ENCODE data around the gene TTC21A.

DNA sequence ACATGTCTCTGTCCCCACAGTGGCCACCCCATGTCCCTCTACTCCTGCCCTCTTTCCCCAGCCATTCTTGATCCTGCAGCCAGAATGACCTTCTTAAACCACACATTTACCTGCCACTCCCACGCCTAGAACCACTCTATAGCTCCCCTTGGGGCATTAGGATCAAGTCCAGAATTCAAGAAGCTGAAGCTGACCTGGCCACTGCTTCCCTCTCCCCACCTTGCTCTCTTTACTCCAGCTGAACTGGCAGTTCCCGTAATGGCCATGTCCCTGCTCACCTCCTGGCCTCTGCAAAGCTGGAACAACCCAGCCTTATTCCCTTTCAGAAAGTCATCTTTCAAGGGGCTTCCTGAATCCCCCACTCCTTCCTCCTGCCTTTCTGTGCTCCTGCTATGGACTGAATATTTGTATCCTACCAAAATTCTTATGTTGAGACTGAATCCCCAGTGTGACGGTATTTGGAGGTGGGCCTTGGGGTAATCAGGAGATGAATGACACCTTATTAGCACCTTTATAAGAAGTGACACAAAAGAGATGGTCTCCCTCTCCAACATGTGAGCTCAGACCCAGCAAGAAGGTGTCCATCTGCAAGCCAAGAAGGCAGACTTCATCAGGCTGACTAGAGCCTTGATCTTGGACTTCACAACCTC, 42.1 kb downstream of the TTC21A start:
- TF ChIP-seq MXI1 (IDR thresholded peaks at IDR 0.05; ENCODE audit: borderline replicate concordance, low read depth, low read length) (no peak), SOX5 (CRISPR knock-in tag; IDR thresholded peaks at IDR 0.05; ENCODE audit: borderline replicate concordance) (no peak), ZNF558 (CRISPR knock-in tag; IDR thresholded peaks at IDR 0.05; ENCODE audit: borderline replicate concordance) (no peak), NFKBIZ (CRISPR knock-in tag; IDR thresholded peaks at IDR 0.05) (no peak), ZNF883 (CRISPR knock-in tag; IDR thresholded peaks at IDR 0.05; ENCODE audit: not compliant biosample characterization) (no peak), POLR2A (IDR thresholded peaks at IDR 0.05; ENCODE audit: insufficient read depth in 1 of 2, low read depth in 2 of 2, low read length in 2 of 2) (no peak), NFKB2 (CRISPR knock-in tag; IDR thresholded peaks at IDR 0.05; ENCODE audit: borderline replicate concordance) (no peak), SP2 (CRISPR knock-in tag; IDR thresholded peaks at IDR 0.05) (no peak), FOXA1 (IDR thresholded peaks at IDR 0.05) (no peak), FOXA1 (CRISPR knock-in tag; IDR thresholded peaks at IDR 0.05) (no peak), EP300 (IDR thresholded peaks at IDR 0.05; ENCODE audit: low read depth in 2 of 2, low read length in 2 of 2) (no peak), EP300 (CRISPR knock-in tag; IDR thresholded peaks at IDR 0.05; ENCODE audit: borderline replicate concordance) (no peak), CTCF (CRISPR knock-in tag; IDR thresholded peaks at IDR 0.05) (no peak), ZNF572 (CRISPR knock-in tag; IDR thresholded peaks at IDR 0.05) (no peak)
- TF ChIP-seq, protein P1, sequence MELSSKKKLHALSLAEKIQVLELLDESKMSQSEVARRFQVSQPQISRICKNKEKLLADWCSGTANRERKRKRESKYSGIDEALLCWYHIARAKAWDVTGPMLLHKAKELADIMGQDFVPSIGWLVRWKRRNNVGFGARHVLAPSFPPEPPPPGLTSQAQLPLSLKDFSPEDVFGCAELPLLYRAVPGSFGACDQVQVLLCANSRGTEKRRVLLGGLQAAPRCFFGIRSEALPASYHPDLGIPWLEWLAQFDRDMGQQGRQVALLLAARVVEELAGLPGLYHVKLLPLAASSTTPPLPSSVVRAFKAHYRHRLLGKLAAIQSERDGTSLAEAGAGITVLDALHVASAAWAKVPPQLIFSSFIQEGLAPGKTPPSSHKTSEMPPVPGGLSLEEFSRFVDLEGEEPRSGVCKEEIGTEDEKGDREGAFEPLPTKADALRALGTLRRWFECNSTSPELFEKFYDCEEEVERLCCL (CRISPR knock-in tag; IDR thresholded peaks at IDR 0.05; ENCODE audit: borderline replicate concordance) = no peak

Data from HepG2 (cell line).